GM23338 (cell line): ENCODE data around the gene ENOX1.

ENCODE experiments used
- CTCF ChIP-seq, 2 experiments: fragments of 200-600 bp in 1 of 2; sonication (generic) in 1 of 2; conservative IDR thresholded peaks; 2 replicates each; pipeline versions ENCODE4 v1.5.1 to v1.6.1; 2016 to 2017; ENCODE audit warnings: antibody characterized with exemption in 2 of 2, low read depth in 2 of 2, mild to moderate bottlenecking in 2 of 2, moderate library complexity in 1 of 2
- EZH2 ChIP-seq: fragments of 200-600 bp; sonication (generic); IDR thresholded peaks from one replicate; pipeline ENCODE4 v1.8.0; 2017; ENCODE audit warnings: antibody characterized with exemption, mild to moderate bottlenecking, low read depth; ENCODE audit not compliant: unreplicated experiment
- EZH2phosphoT487 ChIP-seq: fragments of 200-600 bp; sonication (generic); IDR thresholded peaks from one replicate; pipeline ENCODE4 v1.8.1; 2018; ENCODE audit warnings: antibody characterized with exemption; ENCODE audit not compliant: unreplicated experiment
- REST ChIP-seq: IDR thresholded peaks from one replicate; pipeline ENCODE4 v1.6.1; 2018; ENCODE audit warnings: antibody characterized with exemption; ENCODE audit not compliant: unreplicated experiment
- STAT1 ChIP-seq: IDR thresholded peaks from one replicate; pipeline ENCODE4 v1.6.1; 2016; ENCODE audit warnings: antibody characterized with exemption; ENCODE audit not compliant: unreplicated experiment

GRCh38 chr13:43782686-43783085 is 4.1 kb downstream of the ENOX1 start:
- TF ChIP-seq REST (no peak), CTCF (conservative IDR thresholded peaks at IDR 0.05; ENCODE audit: low read depth in 2 of 2) (no peak), STAT1 (no peak), EZH2phosphoT487 (no peak), EZH2 (no peak)
